ENCODE measurements around the gene PRKACB.

GRCh38 chr1:84135341-84135740 lies 8.7 kb upstream of the PRKACB start:
- TF ChIP-seq CTCF (IDR thresholded peaks at IDR 0.05; ENCODE audit: insufficient read depth, low read depth, low read length): no peak
- no peak for TF ChIP-seq EZH2 (IDR thresholded peaks at IDR 0.05; ENCODE audit: insufficient read depth, low read length)
